ENCODE measurements around the gene NRAP. TPM values are rescaled to one million over a fixed set of nuclear protein-coding genes. Genes with fewer than 3 reads are reported as not detected.

The NRAP gene
- polyA plus RNA-seq, 1 donor from 2014 or later: not detected

- Histone ChIP-seq H3F3A (ENCODE audit: insufficient read depth, low read length, poor library complexity, severe bottlenecking) (no peaks in the 10 kb centered on the region), H3K36me3 (ENCODE audit: insufficient read depth, low read length) (no peaks in the 10 kb centered on the region), H3K4me2 (ENCODE audit: low read length) (no peak overlapping the region), H3K79me2 (replicated peaks; ENCODE audit: insufficient read depth, low read length) (no peaks in the 10 kb centered on the region), H3K9ac (ENCODE audit: low read length) (no peak overlapping the region), H4K20me1 (ENCODE audit: insufficient read depth) (no peaks in the 10 kb centered on the region), H3K9me3 (ENCODE audit: low read length) (no peaks in the 10 kb centered on the region), H2AFZ (ENCODE audit: low read depth, low read length) (no peak overlapping the region), H3K4me3 (ENCODE audit: low read length) (no peak overlapping the region), H3K27ac (ENCODE audit: low read length) (no peak overlapping the region), H3K9me2 (ENCODE audit: insufficient read depth, low read length) (no peaks in the 10 kb centered on the region), H3K27me3 (ENCODE audit: insufficient read depth, low read depth, low read length) (no peaks in the 10 kb centered on the region)
- no peak for TF ChIP-seq EP300 (conservative IDR thresholded peaks at IDR 0.05; ENCODE audit: poor library complexity, severe bottlenecking)
- no peak for TF ChIP-seq POLR2AphosphoS5 (IDR thresholded peaks at IDR 0.05)
- TF ChIP-seq SMC3 (conservative IDR thresholded peaks at IDR 0.05; ENCODE audit: poor library complexity): no peak
- no peak for TF ChIP-seq RAD21 (conservative IDR thresholded peaks at IDR 0.05)
- no peak for TF ChIP-seq CTCF (IDR thresholded peaks at IDR 0.05; ENCODE audit: poor library complexity, severe bottlenecking)
- no peak for TF ChIP-seq TAF1 (IDR thresholded peaks at IDR 0.05; ENCODE audit: low read depth)
- TF ChIP-seq REST (IDR thresholded peaks at IDR 0.05; ENCODE audit: borderline replicate concordance): no peak
- no peak for TF ChIP-seq EZH2 (IDR thresholded peaks at IDR 0.05; ENCODE audit: borderline replicate concordance, insufficient read depth, low read length, poor library complexity, severe bottlenecking)
- TF ChIP-seq MXI1 (conservative IDR thresholded peaks at IDR 0.05; ENCODE audit: poor library complexity, severe bottlenecking): no peak
Measured at GRCh38 chr10:113628607-113629153, 35.2 kb downstream of the NRAP start.

- H4K20me1 ChIP-seq (ENCODE audit: insufficient read depth): no peaks in the 10 kb centered on the region
- H3K9me2 ChIP-seq (ENCODE audit: insufficient read depth, low read length): no peaks in the 10 kb centered on the region
- H3K9ac ChIP-seq (ENCODE audit: low read length): no peak overlapping the region
- no peaks in the 10 kb centered on the region for H3K36me3 ChIP-seq (ENCODE audit: insufficient read depth, low read length)
- H2AFZ ChIP-seq (ENCODE audit: low read depth, low read length): no peak overlapping the region
- no peaks in the 10 kb centered on the region for H3F3A ChIP-seq (ENCODE audit: insufficient read depth, low read length, poor library complexity, severe bottlenecking)
- H3K9me3 ChIP-seq (ENCODE audit: low read length): no peaks in the 10 kb centered on the region
- no peak overlapping the region for H3K27ac ChIP-seq (ENCODE audit: low read length)
- H3K4me3 ChIP-seq (ENCODE audit: low read length): no peak overlapping the region
- no peak overlapping the region for H3K4me2 ChIP-seq (ENCODE audit: low read length)
- no peaks in the 10 kb centered on the region for H3K27me3 ChIP-seq (ENCODE audit: insufficient read depth, low read depth, low read length)
- TF ChIP-seq REST (IDR thresholded peaks at IDR 0.05; ENCODE audit: borderline replicate concordance): no peak
- no peak for TF ChIP-seq SMC3 (conservative IDR thresholded peaks at IDR 0.05; ENCODE audit: poor library complexity)
- TF ChIP-seq MXI1 (conservative IDR thresholded peaks at IDR 0.05; ENCODE audit: poor library complexity, severe bottlenecking): no peak
- TF ChIP-seq RAD21 (conservative IDR thresholded peaks at IDR 0.05): no peak
- TF ChIP-seq EP300 (conservative IDR thresholded peaks at IDR 0.05; ENCODE audit: poor library complexity, severe bottlenecking): no peak
- no peak for TF ChIP-seq EZH2 (IDR thresholded peaks at IDR 0.05; ENCODE audit: borderline replicate concordance, insufficient read depth, low read length, poor library complexity, severe bottlenecking)
- no peak for TF ChIP-seq POLR2AphosphoS5 (IDR thresholded peaks at IDR 0.05)
- TF ChIP-seq TAF1 (IDR thresholded peaks at IDR 0.05; ENCODE audit: low read depth): no peak
- TF ChIP-seq CTCF (IDR thresholded peaks at IDR 0.05; ENCODE audit: poor library complexity, severe bottlenecking): no peak
- H3K79me2 ChIP-seq (replicated peaks; ENCODE audit: insufficient read depth, low read length): no peaks in the 10 kb centered on the region
Measured at GRCh38 chr10:113627836-113628235, 36.0 kb downstream of the NRAP start.

Data from neural cell (in vitro differentiated cells).